ENCODE measurements around the gene VOPP1. TPM values are rescaled to one million over a fixed set of nuclear protein-coding genes. Genes with fewer than 3 reads are reported as not detected.

VOPP1 gene
- total and polyA plus RNA-seq, 2 of the 13 experiments (the other 11 are each of a cell fraction or from before 2014, with no cell fraction given), result 21.8 to 55.3 TPM

GRCh38 chr7:55571511-55572377, 558 bp downstream of the VOPP1 start (continued):
- TF ChIP-seq GPBP1L1 (CRISPR knock-in tag; IDR thresholded peaks at IDR 0.05), result no peak
- TF ChIP-seq HHEX (CRISPR knock-in tag; IDR thresholded peaks at IDR 0.05), result no peak
- TF ChIP-seq SP4 (CRISPR knock-in tag; IDR thresholded peaks at IDR 0.05), result peak; percentile 52
- TF ChIP-seq ZBTB4 (CRISPR knock-in tag; IDR thresholded peaks at IDR 0.05; ENCODE audit: borderline replicate concordance), result no peak
- peak; percentile 54 for TF ChIP-seq SKI (IDR thresholded peaks at IDR 0.05; ENCODE audit: partially characterized antibody)
- peak; percentile 72; the same call in 1 of the 2 replicates for TF ChIP-seq ZNF607 (CRISPR knock-in tag; IDR thresholded peaks at IDR 0.05; ENCODE audit: borderline replicate concordance)
- no peak for TF ChIP-seq ZNF30 (CRISPR knock-in tag; IDR thresholded peaks at IDR 0.05)
- peak; percentile 43; the same call in 1 of the 2 replicates for TF ChIP-seq ZFX (CRISPR knock-in tag; IDR thresholded peaks at IDR 0.05; ENCODE audit: low read depth)
- TF ChIP-seq HNRNPK (IDR thresholded peaks at IDR 0.05; ENCODE audit: low read depth, low read length, poor library complexity, severe bottlenecking), result peak; percentile 98
- TF ChIP-seq, protein P1, sequence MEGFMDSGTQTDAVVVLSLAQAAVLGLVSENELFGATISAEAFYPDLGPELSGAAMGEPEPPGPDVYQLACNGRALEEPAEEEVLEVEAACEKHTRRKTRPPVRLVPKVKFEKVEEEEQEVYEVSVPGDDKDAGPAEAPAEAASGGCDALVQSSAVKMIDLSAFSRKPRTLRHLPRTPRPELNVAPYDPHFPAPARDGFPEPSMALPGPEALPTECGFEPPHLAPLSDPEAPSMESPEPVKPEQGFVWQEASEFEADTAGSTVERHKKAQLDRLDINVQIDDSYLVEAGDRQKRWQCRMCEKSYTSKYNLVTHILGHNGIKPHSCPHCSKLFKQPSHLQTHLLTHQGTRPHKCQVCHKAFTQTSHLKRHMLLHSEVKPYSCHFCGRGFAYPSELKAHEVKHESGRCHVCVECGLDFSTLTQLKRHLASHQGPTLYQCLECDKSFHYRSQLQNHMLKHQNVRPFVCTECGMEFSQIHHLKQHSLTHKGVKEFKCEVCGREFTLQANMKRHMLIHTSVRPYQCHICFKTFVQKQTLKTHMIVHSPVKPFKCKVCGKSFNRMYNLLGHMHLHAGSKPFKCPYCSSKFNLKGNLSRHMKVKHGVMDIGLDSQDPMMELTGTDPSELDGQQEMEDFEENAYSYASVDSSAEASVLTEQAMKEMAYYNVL (CRISPR knock-in tag; IDR thresholded peaks at IDR 0.05; ENCODE audit: borderline replicate concordance), result 0 out of 2 replicates have a peak, but pooled peaks have one; percentile 22
- TF ChIP-seq PRMT3 (CRISPR knock-in tag; IDR thresholded peaks at IDR 0.05; ENCODE audit: borderline replicate concordance, low read depth), result 0 out of 2 replicates have a peak, but pooled peaks have one; percentile 76
- peak; percentile 71 for TF ChIP-seq PHF5A (CRISPR knock-in tag; IDR thresholded peaks at IDR 0.05; ENCODE audit: low read depth, unreplicated experiment)
- TF ChIP-seq MYNN (CRISPR knock-in tag; IDR thresholded peaks at IDR 0.05; ENCODE audit: low read depth), result no peak
- peak; percentile 51; the same call in 1 of the 2 replicates for TF ChIP-seq BCL6 (CRISPR knock-in tag; IDR thresholded peaks at IDR 0.05)
- no peak for TF ChIP-seq ZBTB34 (CRISPR knock-in tag; IDR thresholded peaks at IDR 0.05)
- TF ChIP-seq POGK (CRISPR knock-in tag; conservative IDR thresholded peaks at IDR 0.05), result peak; percentile 53; the same call in 1 of the 2 replicates
- peak; percentile 78 for TF ChIP-seq RBFOX2 (IDR thresholded peaks at IDR 0.05; ENCODE audit: low read depth, low read length)

Data from HepG2 (cell line).